Activated T-helper 9 cell treated with anti-CD3 and anti-CD28 coated beads, Interleukin-2, amount 50 U/mL, for 16 hours (primary cell): Measurements from ENCODE around the gene ICOSLG.
"Not testable (repeated sequence)": the region's sequence is repeated elsewhere in the genome, so short reads cannot be mapped to it uniquely, and the experiment has no call there.

Experiments used
- DNase-seq: peaks from one replicate; pipeline ENCODE4 v3.0.0-alpha.2; 2020; ENCODE audit warnings: low read depth

Gene ICOSLG

GRCh38 chr21:44240842-44241241 is at the start of gene ICOSLG:
Gene ICOSLG, minus strand, starts transcription at chr21:44240943. Its CDS starts 126 bp downstream, at chr21:44240817.
- not testable (repeated sequence) for DNase-seq

- DNase-seq: no peak
These were observed 48.8 kb upstream of the ICOSLG start for GRCh38 chr21:44289381-44290010.

- DNase-seq: no peak
These were observed 47.7 kb upstream of the ICOSLG start for GRCh38 chr21:44288251-44289110.

- DNase-seq: no peak
These were observed 46.2 kb upstream of the ICOSLG start for GRCh38 chr21:44286716-44287632.

GRCh38 chr21:44286086-44286715 is 45.5 kb upstream of the ICOSLG start:
- no peak for DNase-seq

- DNase-seq: no peak
These were observed 44.6 kb upstream of the ICOSLG start, which contains the start of gene AIRE for GRCh38 chr21:44285138-44285992. Gene AIRE, plus strand, starts transcription at chr21:44285876. Its CDS starts 131 bp downstream, at chr21:44286007.

GRCh38 chr21:44283948-44284347 is 43.2 kb upstream of the ICOSLG start:
- DNase-seq: no peak

- DNase-seq: not testable (repeated sequence)
These were observed 42.6 kb upstream of the ICOSLG start for GRCh38 chr21:44283211-44283785.

GRCh38 chr21:44282370-44282769 is 41.6 kb upstream of the ICOSLG start:
- DNase-seq: no peak

- no peak for DNase-seq
These were observed 41.1 kb upstream of the ICOSLG start for GRCh38 chr21:44281801-44282200.

GRCh38 chr21:44279354-44280260 is 38.9 kb upstream of the ICOSLG start:
- DNase-seq: no peak

- no peak for DNase-seq
These were observed 34.3 kb upstream of the ICOSLG start for GRCh38 chr21:44275041-44275440.

- DNase-seq: no peak
These were observed 32.3 kb upstream of the ICOSLG start for GRCh38 chr21:44273046-44273445.

- DNase-seq: no peak
These were observed 31.6 kb upstream of the ICOSLG start for GRCh38 chr21:44272284-44272858.

GRCh38 chr21:44271558-44272283 is 31.0 kb upstream of the ICOSLG start:
- no peak for DNase-seq

GRCh38 chr21:44269090-44269489 is 28.3 kb upstream of the ICOSLG start:
- DNase-seq: no peak

- DNase-seq: no peak
These were observed 27.0 kb upstream of the ICOSLG start for GRCh38 chr21:44267655-44268142.

GRCh38 chr21:44265734-44266270 is 25.1 kb upstream of the ICOSLG start:
- no peak for DNase-seq
